NB4 (cell line): ENCODE results near the gene GOLGA2.
A peak's percentile ranks its signal among the peaks of the same experiment; 100 is the strongest.

Source experiments
- DNase-seq: peaks from one replicate; pipeline ENCODE4 v3.0.0; 2010; ENCODE audit warnings: low read depth
- H3K4me3 ChIP-seq: one replicate; pipeline ENCODE4 v1.5.1; 2011; ENCODE audit warnings: mild to moderate bottlenecking, low read depth, low read length, moderate library complexity
- MYC ChIP-seq: IDR thresholded peaks from 2 replicates; pipeline ENCODE4 v1.6.1; 2011; ENCODE audit warnings: low read depth, low read length
- POLR2A ChIP-seq: IDR thresholded peaks from 2 replicates; pipeline ENCODE4 v1.6.1; 2011; ENCODE audit warnings: mild to moderate bottlenecking; ENCODE audit not compliant: insufficient read length; ENCODE audit errors: extremely low read depth
- TF ChIP-seq, protein P1 (sequence below): IDR thresholded peaks from 2 replicates; pipeline ENCODE4 v1.6.1; 2011; ENCODE audit warnings: low read depth, low read length
- TF ChIP-seq, protein P2 (sequence below): IDR thresholded peaks from one replicate; pipeline ENCODE4 v1.5.1; 2012; ENCODE audit warnings: low read depth, low read length

Gene GOLGA2, protein sequence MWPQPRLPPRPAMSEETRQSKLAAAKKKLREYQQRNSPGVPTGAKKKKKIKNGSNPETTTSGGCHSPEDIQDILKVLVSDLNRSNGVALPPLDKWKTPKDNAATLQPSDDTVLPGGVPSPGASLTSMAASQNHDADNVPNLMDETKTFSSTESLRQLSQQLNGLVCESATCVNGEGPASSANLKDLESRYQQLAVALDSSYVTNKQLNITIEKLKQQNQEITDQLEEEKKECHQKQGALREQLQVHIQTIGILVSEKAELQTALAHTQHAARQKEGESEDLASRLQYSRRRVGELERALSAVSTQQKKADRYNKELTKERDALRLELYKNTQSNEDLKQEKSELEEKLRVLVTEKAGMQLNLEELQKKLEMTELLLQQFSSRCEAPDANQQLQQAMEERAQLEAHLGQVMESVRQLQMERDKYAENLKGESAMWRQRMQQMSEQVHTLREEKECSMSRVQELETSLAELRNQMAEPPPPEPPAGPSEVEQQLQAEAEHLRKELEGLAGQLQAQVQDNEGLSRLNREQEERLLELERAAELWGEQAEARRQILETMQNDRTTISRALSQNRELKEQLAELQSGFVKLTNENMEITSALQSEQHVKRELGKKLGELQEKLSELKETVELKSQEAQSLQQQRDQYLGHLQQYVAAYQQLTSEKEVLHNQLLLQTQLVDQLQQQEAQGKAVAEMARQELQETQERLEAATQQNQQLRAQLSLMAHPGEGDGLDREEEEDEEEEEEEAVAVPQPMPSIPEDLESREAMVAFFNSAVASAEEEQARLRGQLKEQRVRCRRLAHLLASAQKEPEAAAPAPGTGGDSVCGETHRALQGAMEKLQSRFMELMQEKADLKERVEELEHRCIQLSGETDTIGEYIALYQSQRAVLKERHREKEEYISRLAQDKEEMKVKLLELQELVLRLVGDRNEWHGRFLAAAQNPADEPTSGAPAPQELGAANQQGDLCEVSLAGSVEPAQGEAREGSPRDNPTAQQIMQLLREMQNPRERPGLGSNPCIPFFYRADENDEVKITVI

DNA sequence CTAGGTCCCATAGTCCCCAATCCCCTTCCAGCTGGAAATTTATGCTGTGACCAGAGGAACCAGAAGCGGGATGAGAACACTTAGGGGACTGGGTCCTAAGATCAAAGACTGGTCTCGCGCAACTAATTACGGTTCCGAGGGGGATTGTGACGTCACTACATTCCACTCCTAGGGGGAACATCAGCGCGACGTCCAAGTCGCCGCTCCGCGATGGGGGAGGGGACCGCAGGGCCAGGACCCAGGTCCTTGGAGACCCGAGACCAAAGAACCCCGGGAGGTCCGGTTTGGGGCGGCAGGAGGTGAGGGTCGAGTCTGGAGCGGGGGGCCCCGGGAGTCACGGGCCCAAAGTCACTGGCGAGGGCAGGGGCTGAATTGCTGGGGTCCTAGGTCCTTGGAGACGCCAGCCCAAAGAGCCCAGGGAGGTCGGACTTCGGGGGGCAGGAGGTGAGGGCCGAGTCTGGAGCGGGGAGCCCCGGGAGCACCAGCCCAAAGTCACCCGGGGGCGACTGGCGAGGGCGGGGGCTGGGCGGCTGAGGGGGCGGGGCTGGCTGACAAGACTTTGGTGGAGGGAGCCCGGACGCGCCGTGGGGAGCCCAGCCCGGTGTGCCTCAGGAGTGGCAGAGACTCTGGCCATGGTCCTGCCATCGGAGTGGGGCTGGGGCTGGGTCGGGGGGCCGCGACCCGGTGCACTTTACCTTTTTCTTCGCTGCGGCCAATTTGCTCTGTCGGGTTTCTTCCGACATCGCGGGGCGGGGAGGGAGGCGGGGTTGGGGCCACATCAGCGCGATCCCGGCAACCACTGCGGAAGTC, at the start of gene GOLGA2:
TSS of gene GOLGA2 (minus strand) at position 810 of the 810 bp plus-strand sequence. CDS start at position 779, 31 bp downstream.
- peak; percentile 28 for DNase-seq
- TF ChIP-seq POLR2A, result no peak
- TF ChIP-seq, protein P1, sequence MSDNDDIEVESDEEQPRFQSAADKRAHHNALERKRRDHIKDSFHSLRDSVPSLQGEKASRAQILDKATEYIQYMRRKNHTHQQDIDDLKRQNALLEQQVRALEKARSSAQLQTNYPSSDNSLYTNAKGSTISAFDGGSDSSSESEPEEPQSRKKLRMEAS, result no peak
- TF ChIP-seq, protein P2, sequence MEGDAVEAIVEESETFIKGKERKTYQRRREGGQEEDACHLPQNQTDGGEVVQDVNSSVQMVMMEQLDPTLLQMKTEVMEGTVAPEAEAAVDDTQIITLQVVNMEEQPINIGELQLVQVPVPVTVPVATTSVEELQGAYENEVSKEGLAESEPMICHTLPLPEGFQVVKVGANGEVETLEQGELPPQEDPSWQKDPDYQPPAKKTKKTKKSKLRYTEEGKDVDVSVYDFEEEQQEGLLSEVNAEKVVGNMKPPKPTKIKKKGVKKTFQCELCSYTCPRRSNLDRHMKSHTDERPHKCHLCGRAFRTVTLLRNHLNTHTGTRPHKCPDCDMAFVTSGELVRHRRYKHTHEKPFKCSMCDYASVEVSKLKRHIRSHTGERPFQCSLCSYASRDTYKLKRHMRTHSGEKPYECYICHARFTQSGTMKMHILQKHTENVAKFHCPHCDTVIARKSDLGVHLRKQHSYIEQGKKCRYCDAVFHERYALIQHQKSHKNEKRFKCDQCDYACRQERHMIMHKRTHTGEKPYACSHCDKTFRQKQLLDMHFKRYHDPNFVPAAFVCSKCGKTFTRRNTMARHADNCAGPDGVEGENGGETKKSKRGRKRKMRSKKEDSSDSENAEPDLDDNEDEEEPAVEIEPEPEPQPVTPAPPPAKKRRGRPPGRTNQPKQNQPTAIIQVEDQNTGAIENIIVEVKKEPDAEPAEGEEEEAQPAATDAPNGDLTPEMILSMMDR, result no peak
- TF ChIP-seq MYC, result no peak
- peak within 1 kb of the TSS; percentile 72 for H3K4me3 ChIP-seq

DNA sequence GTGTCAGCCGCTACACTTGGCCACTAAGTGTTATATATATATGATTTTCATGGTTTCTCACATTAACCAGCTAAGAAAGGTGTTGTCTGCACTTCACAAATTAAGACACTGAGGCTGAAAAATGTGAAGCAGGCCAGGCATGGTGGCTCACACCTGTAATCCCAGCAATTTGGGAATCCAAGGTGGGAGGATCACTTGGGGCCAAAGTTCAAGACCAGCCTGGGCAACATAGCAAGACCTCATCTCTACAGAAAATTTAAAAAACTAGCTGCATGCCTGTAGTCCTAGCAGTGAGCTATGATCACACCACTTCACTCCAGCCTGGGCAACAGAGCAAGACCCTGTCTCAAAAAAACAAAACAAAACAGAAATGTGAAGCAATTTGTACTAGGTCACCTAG, 48.6 kb upstream of the GOLGA2 start:
- H3K4me3 ChIP-seq, result no peak overlapping the region
- TF ChIP-seq POLR2A (no peak), MYC (no peak)
- TF ChIP-seq, protein P1, result no peak
- TF ChIP-seq, protein P2, result no peak
- no peak for DNase-seq

DNA sequence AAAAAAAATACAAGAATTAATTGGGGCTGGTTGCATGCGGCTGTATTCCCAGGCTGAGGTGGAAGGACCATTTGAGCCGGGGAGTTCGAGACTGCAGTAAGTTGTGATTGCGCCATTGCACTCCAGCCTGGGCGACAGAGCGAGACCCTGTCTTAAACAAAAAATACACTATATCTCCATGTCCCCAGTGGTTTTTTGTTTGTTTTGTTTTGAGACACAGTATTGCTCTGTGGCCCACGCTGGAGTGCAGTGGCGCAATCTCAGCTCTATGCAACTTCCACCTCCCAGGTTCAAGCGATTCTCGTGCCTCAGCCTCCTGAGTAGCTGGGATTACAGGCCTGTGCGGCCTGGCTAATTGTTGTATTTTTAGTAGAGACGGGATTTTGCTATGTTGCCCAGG, 48.0 kb upstream of the GOLGA2 start:
- peak overlapping the region; percentile 89 for H3K4me3 ChIP-seq
- peak; percentile 40 for DNase-seq
- TF ChIP-seq MYC (no peak), POLR2A (no peak)
- TF ChIP-seq, protein P1, result no peak
- TF ChIP-seq, protein P2, result no peak

DNA sequence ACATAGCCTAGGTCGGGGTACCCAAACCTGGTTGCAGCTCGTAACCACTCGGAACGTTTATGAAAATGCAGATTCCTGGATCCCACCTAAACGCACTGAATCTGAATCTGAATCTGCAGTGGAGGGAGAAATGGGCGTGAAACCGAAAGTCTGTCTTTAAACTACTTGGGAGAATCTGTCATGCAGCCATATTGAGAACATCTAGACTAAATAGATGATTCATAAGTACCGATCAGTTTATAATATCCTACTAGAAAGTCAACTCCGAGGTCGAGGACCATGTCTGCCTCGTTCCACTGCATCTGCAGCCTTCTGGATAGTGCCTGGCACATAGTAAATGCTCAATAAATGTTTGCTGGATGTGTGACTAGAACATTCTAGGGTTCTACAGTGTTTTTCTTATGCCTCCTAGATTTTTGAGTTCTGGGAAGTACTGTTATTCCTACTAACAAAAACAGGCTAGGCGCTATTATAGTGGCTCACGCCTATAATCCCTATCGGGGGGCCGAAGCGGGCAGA, 47.5 kb upstream of the GOLGA2 start:
- TF ChIP-seq, protein P1, result no peak
- TF ChIP-seq, protein P2, result no peak
- TF ChIP-seq POLR2A, result no peak
- TF ChIP-seq MYC, result no peak
- peak overlapping the region; percentile 89 for H3K4me3 ChIP-seq
- DNase-seq, result no peak
